Caco-2 (cell line): ENCODE measurements around the gene EHD4. TPM values are rescaled to one million over a fixed set of nuclear protein-coding genes. Genes with fewer than 3 reads are reported as not detected.
A peak's percentile ranks its signal among the peaks of the same experiment; 100 is the strongest.

Source experiments
- BruUV-seq: library from RNA; stranded (reverse); fragments of 400-500 nt; replicated peaks from 2 replicates; lab custom pipeline; 2021; lab: Mats Ljungman, UMichigan
- CTCF ChIA-PET: fragments of 300-600 bp; sonication (Branson Sonifier 250); formaldehyde crosslinking; loops from one replicate; lab custom pipeline; 2022; ENCODE audit warnings: antibody characterized with exemption; lab: Charles Lee
- POLR2A ChIA-PET: fragments of 300-600 bp; sonication (Branson Sonifier 250); formaldehyde crosslinking; loops from one replicate; lab custom pipeline; 2022; ENCODE audit warnings: antibody characterized with exemption; lab: Charles Lee
- DNase-seq, 2 experiments: peaks; one replicate each; pipeline versions ENCODE4 v3.0.0 to v3.0.0-alpha.2; 2020 to 2022
- H3K27me3 ChIP-seq: replicated peaks from 2 replicates; pipeline ENCODE4 v1.6.0; 2011; ENCODE audit warnings: low read length; ENCODE audit not compliant: control insufficient read depth, insufficient read depth
- H3K36me3 ChIP-seq: 2 replicates; pipeline ENCODE4 v1.5.1; 2011; ENCODE audit warnings: low read length; ENCODE audit not compliant: control insufficient read depth, insufficient read depth
- H3K4me1 ChIP-seq: fragments of 250-450 bp; sonication (Bioruptor Pico); 2 replicates; pipeline ENCODE4 v1.5.1; 2020; ENCODE audit warnings: mild to moderate bottlenecking
- H3K4me3 ChIP-seq: 2 replicates; pipeline ENCODE4 v1.5.1; 2011; ENCODE audit warnings: low read depth, mild to moderate bottlenecking, control low read depth, low read length
- H3K9me3 ChIP-seq: fragments of 250-450 bp; sonication (Bioruptor Pico); 2 replicates; pipeline ENCODE4 v1.5.1; 2020; ENCODE audit warnings: mild to moderate bottlenecking, moderate library complexity
- H3K27ac Mint-ChIP-seq: one replicate; pipeline ENCODE4 v1.8.0; 2022; ENCODE audit warnings: mixed read lengths; ENCODE audit not compliant: unreplicated experiment
- H3K27me3 Mint-ChIP-seq: one replicate; pipeline ENCODE4 v1.8.0; 2022; ENCODE audit warnings: mixed read lengths; ENCODE audit not compliant: insufficient read depth, unreplicated experiment
- H3K36me3 Mint-ChIP-seq: one replicate; pipeline ENCODE4 v1.8.0; 2022; ENCODE audit warnings: mild to moderate bottlenecking, mixed read lengths; ENCODE audit not compliant: insufficient read depth, unreplicated experiment
- H3K4me1 Mint-ChIP-seq: one replicate; pipeline ENCODE4 v1.8.0; 2022; ENCODE audit warnings: low read depth, mixed read lengths; ENCODE audit not compliant: unreplicated experiment
- H3K4me3 Mint-ChIP-seq: one replicate; pipeline ENCODE4 v1.8.0; 2022; ENCODE audit warnings: mild to moderate bottlenecking, moderate library complexity, mixed read lengths; ENCODE audit not compliant: unreplicated experiment
- H3K9me3 Mint-ChIP-seq: one replicate; pipeline ENCODE4 v1.8.0; 2022; ENCODE audit warnings: mixed read lengths; ENCODE audit not compliant: unreplicated experiment
- intact Hi-C: fragments of 100-400 bp; cut with micrococcal nuclease; formaldehyde crosslinking; loops from one replicate; pipeline ENCODE4 v1.10.0; 2022; ENCODE audit not compliant: unreplicated experiment
- total RNA-seq: library from RNA; stranded (reverse); gene quantifications from 2 replicates; pipeline ENCODE4 v1.2.3, GENCODE V29; 2022
- TF ChIP-seq, protein P1 (sequence below), 2 experiments: fragments of 200-600 bp in 1 of 2; IDR thresholded peaks; 1 replicate in 1 of 2; 2 replicates in 1 of 2; pipeline versions ENCODE4 v1.5.1 to v1.8.0; 2011 to 2022; ENCODE audit warnings: antibody characterized with exemption in 1 of 2, control low read depth in 1 of 2, inconsistent platforms in 1 of 2, low read depth in 1 of 2, low read length in 1 of 2, mild to moderate bottlenecking in 1 of 2, moderate library complexity in 1 of 2; ENCODE audit not compliant: insufficient read depth in 1 of 2, severe bottlenecking in 1 of 2, unreplicated experiment in 1 of 2

The EHD4 gene
- total RNA-seq, 1 experiment from 2014 or later: 31.6 TPM

DNA sequence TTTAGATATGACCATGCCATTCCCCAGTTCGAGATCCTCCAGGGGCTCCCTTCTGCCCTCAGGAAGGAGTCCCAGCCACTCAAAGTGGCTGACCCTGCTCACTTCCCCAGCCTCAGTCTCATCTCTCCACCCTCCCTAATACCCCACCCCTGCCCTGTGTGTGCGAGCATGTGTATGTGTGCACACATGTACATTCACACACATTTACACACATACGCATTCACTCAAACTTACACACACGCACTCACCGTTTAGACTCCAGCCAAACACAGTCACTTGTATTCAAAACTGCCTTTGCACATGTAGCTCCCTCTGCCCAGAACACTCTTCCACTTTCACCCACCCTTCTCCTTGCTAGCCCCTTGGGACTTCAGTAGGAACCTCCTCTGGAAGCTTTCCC, 37.1 kb upstream of the EHD4 start:
- TF ChIP-seq, protein P1, sequence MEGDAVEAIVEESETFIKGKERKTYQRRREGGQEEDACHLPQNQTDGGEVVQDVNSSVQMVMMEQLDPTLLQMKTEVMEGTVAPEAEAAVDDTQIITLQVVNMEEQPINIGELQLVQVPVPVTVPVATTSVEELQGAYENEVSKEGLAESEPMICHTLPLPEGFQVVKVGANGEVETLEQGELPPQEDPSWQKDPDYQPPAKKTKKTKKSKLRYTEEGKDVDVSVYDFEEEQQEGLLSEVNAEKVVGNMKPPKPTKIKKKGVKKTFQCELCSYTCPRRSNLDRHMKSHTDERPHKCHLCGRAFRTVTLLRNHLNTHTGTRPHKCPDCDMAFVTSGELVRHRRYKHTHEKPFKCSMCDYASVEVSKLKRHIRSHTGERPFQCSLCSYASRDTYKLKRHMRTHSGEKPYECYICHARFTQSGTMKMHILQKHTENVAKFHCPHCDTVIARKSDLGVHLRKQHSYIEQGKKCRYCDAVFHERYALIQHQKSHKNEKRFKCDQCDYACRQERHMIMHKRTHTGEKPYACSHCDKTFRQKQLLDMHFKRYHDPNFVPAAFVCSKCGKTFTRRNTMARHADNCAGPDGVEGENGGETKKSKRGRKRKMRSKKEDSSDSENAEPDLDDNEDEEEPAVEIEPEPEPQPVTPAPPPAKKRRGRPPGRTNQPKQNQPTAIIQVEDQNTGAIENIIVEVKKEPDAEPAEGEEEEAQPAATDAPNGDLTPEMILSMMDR (IDR thresholded peaks at IDR 0.05; ENCODE audit: insufficient read depth in 1 of 2, low read depth in 1 of 2, low read length in 1 of 2, severe bottlenecking in 1 of 2, unreplicated experiment in 1 of 2): no peak
- no peaks in the 10 kb centered on the region for H3K36me3 ChIP-seq
- Mint-ChIP-seq H3K9me3 (peaks cover 10% of the 10 kb centered on the region), H3K27me3 (no peaks in the 10 kb centered on the region), H3K4me1 (peaks cover 42% of the 10 kb centered on the region), H3K36me3 (peaks cover 15% of the 10 kb centered on the region), H3K27ac (peak overlapping the region; percentile 91), H3K4me3 (no peak overlapping the region)
- H3K9me3 ChIP-seq: no peaks in the 10 kb centered on the region
- no peak for DNase-seq
- intact Hi-C loops: no loop called here
- H3K27me3 ChIP-seq: no peaks in the 10 kb centered on the region
- no peak overlapping the region for H3K4me3 ChIP-seq
- POLR2A ChIA-PET: no interaction called here
- CTCF ChIA-PET: interaction anchor here (1.7 kb wide), 1 partner anchor 48 kb away, joined by 5 read pairs; no protein-coding TSS in a partner anchor
- H3K4me1 ChIP-seq: peaks cover 57% of the 10 kb centered on the region
- BruUV-seq: no TSS peak

DNA sequence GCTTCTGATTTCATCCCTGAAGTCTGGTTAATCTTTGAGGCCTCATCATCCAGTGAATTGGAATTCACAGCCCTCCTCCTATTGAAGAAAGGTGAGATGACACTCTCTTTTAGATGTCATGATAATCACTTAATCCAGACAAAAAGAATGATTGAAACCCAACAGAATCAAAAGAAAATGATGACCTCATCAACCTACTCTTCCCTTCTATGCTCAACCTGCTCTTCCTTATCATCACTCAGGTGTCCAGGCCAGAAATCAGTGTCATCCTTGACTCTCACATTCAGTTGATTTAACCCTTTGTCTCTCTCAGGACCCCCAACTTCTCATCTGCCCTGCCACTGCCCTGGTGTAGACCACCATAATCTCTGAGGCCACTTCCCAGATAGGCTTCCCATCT, 36.7 kb upstream of the EHD4 start:
- Histone ChIP-seq H3K27me3 (no peaks in the 10 kb centered on the region), H3K36me3 (no peaks in the 10 kb centered on the region), H3K4me1 (peaks cover 53% of the 10 kb centered on the region), H3K9me3 (no peaks in the 10 kb centered on the region), H3K4me3 (no peak overlapping the region)
- Mint-ChIP-seq H3K4me1 (peaks cover 39% of the 10 kb centered on the region), H3K27ac (peak overlapping the region; percentile 91), H3K9me3 (peaks cover 10% of the 10 kb centered on the region), H3K27me3 (no peaks in the 10 kb centered on the region), H3K4me3 (no peak overlapping the region), H3K36me3 (peaks cover 15% of the 10 kb centered on the region)
- no peak for DNase-seq
- TF ChIP-seq, protein P1 (IDR thresholded peaks at IDR 0.05; ENCODE audit: insufficient read depth in 1 of 2, low read depth in 1 of 2, low read length in 1 of 2, severe bottlenecking in 1 of 2, unreplicated experiment in 1 of 2): no peak
- intact Hi-C loops: no loop called here
- CTCF ChIA-PET: interaction anchor here (1.7 kb wide), 1 partner anchor 48 kb away, joined by 5 read pairs; no protein-coding TSS in a partner anchor
- POLR2A ChIA-PET: interaction anchor here (0.6 kb wide), 1 partner anchor 19 kb away, joined by 9 read pairs; no protein-coding TSS in a partner anchor
- no TSS peak for BruUV-seq

DNA sequence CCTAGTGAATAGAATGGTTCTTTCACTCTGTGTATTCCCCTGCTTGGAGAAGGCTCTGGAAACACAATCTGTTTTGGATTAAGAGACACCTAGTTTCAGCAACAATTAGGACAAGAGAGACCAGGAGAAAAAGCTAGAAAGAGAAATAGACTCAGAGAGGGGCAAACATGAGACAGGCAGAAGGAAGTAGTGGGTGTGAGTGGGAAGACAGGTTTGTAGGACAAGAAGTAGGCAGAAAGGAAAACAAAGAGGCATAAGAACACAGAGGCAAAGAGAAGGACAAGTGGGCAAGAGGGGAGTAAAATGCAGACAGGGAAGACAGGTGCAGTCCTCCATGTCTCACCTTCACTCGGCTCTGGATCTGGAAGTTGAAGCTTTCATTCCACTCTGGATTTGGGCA, 35.0 kb upstream of the EHD4 start:
- no peak overlapping the region for H3K4me3 ChIP-seq
- Mint-ChIP-seq H3K27me3 (no peaks in the 10 kb centered on the region), H3K4me3 (no peak overlapping the region), H3K9me3 (peaks cover 10% of the 10 kb centered on the region), H3K27ac (peak overlapping the region; percentile 77), H3K36me3 (peaks cover 11% of the 10 kb centered on the region), H3K4me1 (peaks cover 40% of the 10 kb centered on the region)
- no peaks in the 10 kb centered on the region for H3K27me3 ChIP-seq
- no peaks in the 10 kb centered on the region for H3K9me3 ChIP-seq
- peaks cover 41% of the 10 kb centered on the region for H3K4me1 ChIP-seq
- H3K36me3 ChIP-seq: no peaks in the 10 kb centered on the region
- POLR2A ChIA-PET: no interaction called here
- intact Hi-C loops: no loop called here
- TF ChIP-seq, protein P1 (IDR thresholded peaks at IDR 0.05; ENCODE audit: insufficient read depth in 1 of 2, low read depth in 1 of 2, low read length in 1 of 2, severe bottlenecking in 1 of 2, unreplicated experiment in 1 of 2): no peak
- no peak for DNase-seq
- CTCF ChIA-PET: interaction anchor here (0.7 kb wide), 1 partner anchor 12 kb away, joined by 3 read pairs; no protein-coding TSS in a partner anchor
- BruUV-seq: no TSS peak
